GM12878 (cell line): ENCODE results near the gene BLOC1S6. TPM values are rescaled to one million over a fixed set of nuclear protein-coding genes. Genes with fewer than 3 reads are reported as not detected.

Source experiments
- ATAC-seq: fragments of 200-7000 bp; cut with Tn5 transposase; 3 replicates; pipeline ENCODE4 v1.9.1; 2020; ENCODE audit warnings: mild to moderate bottlenecking, moderate library complexity
- BruUV-seq: library from RNA; stranded (reverse); fragments of 400-500 nt; replicated peaks from 2 replicates; lab custom pipeline; 2021; lab: Mats Ljungman, UMichigan
- CTCF ChIA-PET: fragments of 300-600 bp; sonication (Branson Sonifier 250); formaldehyde crosslinking; extraction: SDS; loops from one replicate; lab custom pipeline; 2021; ENCODE audit warnings: inconsistent platforms; lab: Yijun Ruan, JAX
- POLR2A ChIA-PET: fragments of 350-600 bp; formaldehyde crosslinking; extraction: SDS; loops from one replicate; lab custom pipeline; 2021; ENCODE audit warnings: inconsistent platforms; lab: Charles Lee
- RAD21 ChIA-PET: fragments of 300-600 bp; sonication (Branson Sonifier 250); formaldehyde crosslinking; loops from one replicate; lab custom pipeline; 2023; ENCODE audit warnings: antibody characterized with exemption; ENCODE audit not compliant: unreplicated experiment; lab: Charles Lee
- SMC1A ChIA-PET: fragments of 300-600 bp; sonication (Branson Sonifier 250); formaldehyde crosslinking; loops from one replicate; lab custom pipeline; 2023; ENCODE audit not compliant: unreplicated experiment, uncharacterized antibody; lab: Charles Lee
- DNase-seq: peaks from one replicate; pipeline ENCODE4 v3.0.0-alpha.2; 2011; ENCODE audit warnings: low read depth, low spot score
- FAIRE-seq: peaks from 3 replicates; lab custom pipeline; 2011; peaks lifted over from hg19 to GRCh38; lab: Jason Lieb, UNC
- H2AFZ ChIP-seq: 2 replicates; pipeline ENCODE4 v1.6.0; 2011; ENCODE audit warnings: low read depth, low read length, control low read depth; ENCODE audit not compliant: control insufficient read depth
- H3K27ac ChIP-seq: 2 replicates; pipeline ENCODE4 v1.5.1; 2011; ENCODE audit warnings: control low read depth; ENCODE audit not compliant: control insufficient read depth, insufficient read depth
- H3K27me3 ChIP-seq, 2 experiments: replicated peaks in 1 of 2; 2 replicates each; pipeline versions ENCODE4 v1.6.0 to v1.6.1; 2011; ENCODE audit warnings: low read length in 1 of 2; ENCODE audit not compliant: control insufficient read depth in 2 of 2, insufficient read depth in 2 of 2
- H3K36me3 ChIP-seq, 2 experiments: 2 replicates each; pipeline ENCODE4 v1.5.1; 2011; ENCODE audit warnings: low read length in 1 of 2; ENCODE audit not compliant: control insufficient read depth in 2 of 2, insufficient read depth in 2 of 2
- H3K4me1 ChIP-seq: 2 replicates; pipeline ENCODE4 v1.6.1; 2011; ENCODE audit warnings: mild to moderate bottlenecking, low read length, moderate library complexity, mixed read lengths; ENCODE audit not compliant: control insufficient read depth, insufficient read depth
- H3K4me2 ChIP-seq: 2 replicates; pipeline ENCODE4 v1.6.0; 2011; ENCODE audit warnings: control low read depth; ENCODE audit not compliant: control insufficient read depth, insufficient read depth
- H3K4me3 ChIP-seq: fragments of 200-600 bp; sonication (generic); 2 replicates; pipeline ENCODE4 v1.5.1; 2016
- H3K79me2 ChIP-seq: 2 replicates; pipeline ENCODE4 v1.6.0; 2011; ENCODE audit warnings: low read length; ENCODE audit not compliant: control insufficient read depth, insufficient read depth
- H3K9ac ChIP-seq: 2 replicates; pipeline ENCODE4 v1.8.0; 2011; ENCODE audit warnings: low read length, control low read depth, mixed read lengths; ENCODE audit not compliant: control insufficient read depth, insufficient read depth
- H3K9me3 ChIP-seq: replicated peaks from 3 replicates; pipeline ENCODE4 v1.5.1; 2011; ENCODE audit warnings: mild to moderate bottlenecking, low read length; ENCODE audit not compliant: control insufficient read depth, insufficient read depth
- H4K20me1 ChIP-seq: 2 replicates; pipeline ENCODE4 v1.6.0; 2011; ENCODE audit not compliant: control insufficient read depth, insufficient read depth
- PML ChIP-seq: IDR thresholded peaks from 2 replicates; pipeline ENCODE4 v1.6.1; 2012; ENCODE audit warnings: low read length, inconsistent platforms
- SUZ12 ChIP-seq: fragments of 200-600 bp; sonication (generic); IDR thresholded peaks from one replicate; pipeline ENCODE4 v1.6.1; 2018; ENCODE audit warnings: antibody characterized with exemption, mild to moderate bottlenecking; ENCODE audit not compliant: unreplicated experiment
- WGBS: methylation state at CpG from one replicate; pipeline ENCODE4 v1.1.6; 2016; ENCODE audit warnings: low lambda C conversion rate; ENCODE audit not compliant: insufficient replicate concordance, insufficient coverage; ENCODE audit errors: missing lambda C conversion rate; 5-methylcytosine and 5-hydroxymethylcytosine counted together
- in situ Hi-C: fragments of 300-500 bp; cut with MboI; formaldehyde crosslinking; loops from 9 replicates; pipeline ENCODE4 v1.14.3; 2018; ENCODE audit warnings: mixed read lengths
- intact Hi-C: fragments of 100-400 bp; cut with micrococcal nuclease; formaldehyde crosslinking; loops from one replicate; pipeline ENCODE4 v1.14.2; 2022; ENCODE audit not compliant: unreplicated experiment
- polyA plus RNA-seq, 11 experiments: library from polyadenylated mRNA; depleted of rRNA in 4 of 11; unstranded in 6 of 11; stranded (reverse) in 5 of 11; fragments of >200 nt; fragmentation: Nextera tagmentation in 4 of 11; fragmentation: Illumina TruSeq in 1 of 11; extraction: Ambion mirVana in 4 of 11; extraction: Trizol in 1 of 11; gene quantifications; 1 replicate in 1 of 11; 2 replicates in 10 of 11; pipeline versions ENCODE4 v1.2.1 to v1.2.3, GENCODE V29; 2011 to 2016; ENCODE audit warnings: inconsistent platforms in 2 of 11, missing spikeins in 2 of 11, low read depth in 1 of 11
- total RNA-seq, 4 experiments: library from RNA; depleted of rRNA in 3 of 4; stranded (reverse); fragments of >200 nt in 3 of 4; fragmentation: Illumina TruSeq in 1 of 4; extraction: Trizol in 1 of 4; gene quantifications; 2 replicates each; pipeline versions ENCODE4 v1.2.1 to v1.2.3, GENCODE V29; 2013 to 2021
- TF ChIP-seq, protein P1 (sequence below), 3 experiments: IDR thresholded peaks in 2 of 3; conservative IDR thresholded peaks in 1 of 3; 2 replicates each; pipeline ENCODE4 v1.5.1; 2011; ENCODE audit warnings: low read depth in 3 of 3, low read length in 3 of 3, mild to moderate bottlenecking in 3 of 3, control low read depth in 2 of 3, moderate library complexity in 2 of 3, inconsistent platforms in 1 of 3, mixed read lengths in 1 of 3; ENCODE audit not compliant: control insufficient read depth in 2 of 3, insufficient read depth in 1 of 3; ENCODE audit errors: extremely low read depth in 1 of 3
- TF ChIP-seq, protein P2 (sequence below): fragments of 450-650 bp; IDR thresholded peaks from 2 replicates; pipeline ENCODE4 v1.6.1; 2014; ENCODE audit warnings: mild to moderate bottlenecking

BLOC1S6 gene
- total and polyA plus RNA-seq, 10 of the 15 experiments (the other 5 are each of a cell fraction or from before 2014, with no cell fraction given) = 13.5 to 48.8 (median 32.7) TPM

DNA sequence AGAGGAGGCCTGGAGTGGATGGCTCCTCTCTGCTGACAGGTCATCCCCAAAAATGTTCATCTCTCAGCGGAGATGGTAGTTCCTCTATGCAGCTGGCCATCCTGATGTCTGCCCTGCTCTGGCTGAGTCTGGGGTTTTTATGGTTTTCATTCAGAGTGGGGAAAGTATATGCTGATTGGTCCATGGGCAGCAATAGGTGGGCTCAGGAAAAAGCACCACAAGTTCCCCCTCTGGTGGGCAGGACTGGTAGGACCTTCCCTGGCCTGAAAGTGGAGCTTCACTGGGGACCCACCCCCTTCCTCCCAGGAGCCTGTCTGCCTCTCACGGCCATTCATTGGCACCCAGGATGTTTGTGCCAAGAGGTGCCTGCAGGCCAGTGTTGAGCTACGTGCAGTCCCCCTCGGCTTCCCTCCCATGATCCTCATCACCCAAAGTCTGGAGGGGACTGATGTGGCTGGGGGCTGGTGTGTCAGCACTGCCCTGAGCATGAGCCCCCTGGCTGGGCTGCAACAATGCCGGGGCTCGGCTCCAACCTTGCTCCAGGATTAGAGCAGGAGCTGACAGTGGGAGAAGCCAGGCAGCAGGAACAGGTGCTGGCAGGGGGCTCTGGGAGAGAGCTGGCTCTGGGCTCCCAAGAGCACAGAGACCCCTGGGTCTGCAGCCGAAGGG is 13.1 kb upstream of the BLOC1S6 start:
- Histone ChIP-seq H2AFZ (no peak overlapping the region), H3K4me2 (no peak overlapping the region), H4K20me1 (no peaks in the 10 kb centered on the region), H3K36me3 (no peaks in the 10 kb centered on the region)
- no TSS peak for BruUV-seq
- RAD21 ChIA-PET = interaction anchor here (0.8 to 1.0 kb wide), 3 partner anchors 12 to 114 kb away, joined by 3 to 5 read pairs (median 4); no protein-coding TSS in a partner anchor
- TF ChIP-seq SUZ12 (no peak), PML (no peak)
- TF ChIP-seq, protein P1, sequence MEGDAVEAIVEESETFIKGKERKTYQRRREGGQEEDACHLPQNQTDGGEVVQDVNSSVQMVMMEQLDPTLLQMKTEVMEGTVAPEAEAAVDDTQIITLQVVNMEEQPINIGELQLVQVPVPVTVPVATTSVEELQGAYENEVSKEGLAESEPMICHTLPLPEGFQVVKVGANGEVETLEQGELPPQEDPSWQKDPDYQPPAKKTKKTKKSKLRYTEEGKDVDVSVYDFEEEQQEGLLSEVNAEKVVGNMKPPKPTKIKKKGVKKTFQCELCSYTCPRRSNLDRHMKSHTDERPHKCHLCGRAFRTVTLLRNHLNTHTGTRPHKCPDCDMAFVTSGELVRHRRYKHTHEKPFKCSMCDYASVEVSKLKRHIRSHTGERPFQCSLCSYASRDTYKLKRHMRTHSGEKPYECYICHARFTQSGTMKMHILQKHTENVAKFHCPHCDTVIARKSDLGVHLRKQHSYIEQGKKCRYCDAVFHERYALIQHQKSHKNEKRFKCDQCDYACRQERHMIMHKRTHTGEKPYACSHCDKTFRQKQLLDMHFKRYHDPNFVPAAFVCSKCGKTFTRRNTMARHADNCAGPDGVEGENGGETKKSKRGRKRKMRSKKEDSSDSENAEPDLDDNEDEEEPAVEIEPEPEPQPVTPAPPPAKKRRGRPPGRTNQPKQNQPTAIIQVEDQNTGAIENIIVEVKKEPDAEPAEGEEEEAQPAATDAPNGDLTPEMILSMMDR (IDR thresholded peaks at IDR 0.05 in 2 of 3, conservative IDR thresholded peaks at IDR 0.05 in 1 of 3; ENCODE audit: control insufficient read depth in 2 of 3, extremely low read depth in 1 of 3, insufficient read depth in 1 of 3, low read depth in 3 of 3, low read length in 3 of 3) = peak in 2 of 3 experiments; percentile 22 to 26; a peak in 2 of 6 replicates
- TF ChIP-seq, protein P2, sequence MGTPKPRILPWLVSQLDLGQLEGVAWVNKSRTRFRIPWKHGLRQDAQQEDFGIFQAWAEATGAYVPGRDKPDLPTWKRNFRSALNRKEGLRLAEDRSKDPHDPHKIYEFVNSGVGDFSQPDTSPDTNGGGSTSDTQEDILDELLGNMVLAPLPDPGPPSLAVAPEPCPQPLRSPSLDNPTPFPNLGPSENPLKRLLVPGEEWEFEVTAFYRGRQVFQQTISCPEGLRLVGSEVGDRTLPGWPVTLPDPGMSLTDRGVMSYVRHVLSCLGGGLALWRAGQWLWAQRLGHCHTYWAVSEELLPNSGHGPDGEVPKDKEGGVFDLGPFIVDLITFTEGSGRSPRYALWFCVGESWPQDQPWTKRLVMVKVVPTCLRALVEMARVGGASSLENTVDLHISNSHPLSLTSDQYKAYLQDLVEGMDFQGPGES = no peak
- TF ChIP-seq, all 136 proteins: peak for 1
- no peak for DNase-seq
- no peak overlapping the region for H3K4me3 ChIP-seq
- no peaks in the 10 kb centered on the region for H3K27me3 ChIP-seq
- intact Hi-C loops = no loop called here
- FAIRE-seq = no peak
- no peak overlapping the region for H3K27ac ChIP-seq
- WGBS = 25% methylated on average over 7 of the region's 7 CpGs
- ATAC-seq = peak; percentile 69
- H3K79me2 ChIP-seq = no peaks in the 10 kb centered on the region
- CTCF ChIA-PET = interaction anchor here (0.8 to 1.2 kb wide), 3 partner anchors 13 to 115 kb away, joined by 3 to 8 read pairs (median 4); no protein-coding TSS in a partner anchor
- SMC1A ChIA-PET = interaction anchor here (1.0 to 1.3 kb wide), 2 partner anchors 40 to 52 kb away, joined by 3 read pairs; no protein-coding TSS in a partner anchor
- H3K4me1 ChIP-seq = no peaks in the 10 kb centered on the region
- H3K9ac ChIP-seq = no peak overlapping the region
- in situ Hi-C loops = no loop called here
- H3K9me3 ChIP-seq = no peaks in the 10 kb centered on the region; the same call in 2 of the 3 replicates
- POLR2A ChIA-PET = no interaction called here
